Endothelial cell of umbilical vein (primary cell): ENCODE results near the gene MPEG1. TPM values are rescaled to one million over a fixed set of nuclear protein-coding genes. Genes with fewer than 3 reads are reported as not detected.

ENCODE experiments used
- BruUV-seq: library from RNA; stranded (reverse); fragments of 400-500 nt; replicated peaks from 2 replicates; lab custom pipeline; 2021; lab: Mats Ljungman, UMichigan
- CTCF ChIA-PET: fragments of 300-600, 350-600 bp; sonication (Branson Sonifier 250); formaldehyde crosslinking; loops from one replicate; lab custom pipeline; 2021; ENCODE audit warnings: antibody characterized with exemption, inconsistent platforms; lab: Charles Lee
- POLR2A ChIA-PET: fragments of 300-600, 350-600 bp; sonication (Branson Sonifier 250); formaldehyde crosslinking; loops from one replicate; lab custom pipeline; 2021; ENCODE audit warnings: antibody characterized with exemption, inconsistent platforms; lab: Charles Lee
- DNase-seq: peaks from one replicate; pipeline ENCODE4 v3.0.0-alpha.2; 2011; ENCODE audit warnings: low read depth, low spot score
- FAIRE-seq: peaks from 2 replicates; lab custom pipeline; 2011; peaks lifted over from hg19 to GRCh38; lab: Jason Lieb, UNC
- H2AFZ ChIP-seq: 2 replicates; pipeline ENCODE4 v1.6.0; 2012; ENCODE audit warnings: low read depth, low read length, control low read depth, inconsistent platforms
- H3K27ac ChIP-seq: 2 replicates; pipeline ENCODE4 v1.5.1; 2011; ENCODE audit warnings: low read depth, mild to moderate bottlenecking, control low read depth, low read length, moderate library complexity; ENCODE audit not compliant: insufficient read depth
- H3K27me3 ChIP-seq, 2 experiments: 2 replicates each; pipeline versions ENCODE4 v1.6.0 to v1.6.1; 2011; ENCODE audit warnings: low read length in 2 of 2, mixed read lengths in 1 of 2; ENCODE audit not compliant: control insufficient read depth in 2 of 2, insufficient read depth in 2 of 2
- H3K36me3 ChIP-seq, 2 experiments: 2 replicates in 1 of 2; 3 replicates in 1 of 2; pipeline ENCODE4 v1.5.1; 2011; ENCODE audit warnings: low read length in 2 of 2, mild to moderate bottlenecking in 1 of 2, moderate library complexity in 1 of 2; ENCODE audit not compliant: control insufficient read depth in 2 of 2, insufficient read depth in 2 of 2; ENCODE audit errors: extremely low read depth in 1 of 2
- H3K4me1 ChIP-seq: 3 replicates; pipeline ENCODE4 v1.5.1; 2011; ENCODE audit warnings: mild to moderate bottlenecking, low read length; ENCODE audit not compliant: control insufficient read depth, insufficient read depth; ENCODE audit errors: extremely low read depth
- H3K4me2 ChIP-seq: 2 replicates; pipeline ENCODE4 v1.6.1; 2011; ENCODE audit warnings: low read length, control low read depth, mixed read lengths; ENCODE audit not compliant: insufficient read depth
- H3K4me3 ChIP-seq, 3 experiments: fragments of 200-600 bp in 1 of 3; sonication (generic), shearing (Covaris generic) in 1 of 3; replicated peaks in 1 of 3; 2 replicates each; pipeline ENCODE4 v1.5.1; 2011 to 2016; ENCODE audit warnings: control low read depth in 3 of 3, low read length in 3 of 3, mild to moderate bottlenecking in 2 of 3, inconsistent platforms in 1 of 3, low read depth in 1 of 3, moderate library complexity in 1 of 3; ENCODE audit not compliant: insufficient read depth in 1 of 3
- H3K79me2 ChIP-seq: 2 replicates; pipeline ENCODE4 v1.6.0; 2012; ENCODE audit warnings: low read length, inconsistent platforms; ENCODE audit not compliant: control insufficient read depth, insufficient read depth
- H3K9ac ChIP-seq: replicated peaks from 2 replicates; pipeline ENCODE3; 2011; ENCODE audit warnings: low read length, control low read depth; ENCODE audit not compliant: insufficient read depth; ENCODE audit errors: extremely low read depth
- H3K9me1 ChIP-seq: replicated peaks from 3 replicates; pipeline ENCODE4 v1.6.0; 2011; ENCODE audit warnings: mild to moderate bottlenecking, low read length; ENCODE audit not compliant: control insufficient read depth, insufficient read depth; ENCODE audit errors: extremely low read depth
- H3K9me3 ChIP-seq: replicated peaks from 2 replicates; pipeline ENCODE4 v1.5.1; 2012; ENCODE audit warnings: low read length, inconsistent platforms; ENCODE audit not compliant: control insufficient read depth, insufficient read depth
- H4K20me1 ChIP-seq: replicated peaks from 2 replicates; pipeline ENCODE3; 2011; ENCODE audit warnings: mild to moderate bottlenecking, low read length; ENCODE audit not compliant: control insufficient read depth, insufficient read depth; ENCODE audit errors: extremely low read depth
- CTCF ChIP-seq, 2 donors: IDR thresholded peaks; 1 replicate in 1 of 2; 2 replicates in 1 of 2; pipeline ENCODE4 v1.5.1; 2011; ENCODE audit warnings: low read length in 2 of 2, mild to moderate bottlenecking in 2 of 2, moderate library complexity in 2 of 2, control low read depth in 1 of 2, inconsistent platforms in 1 of 2, low read depth in 1 of 2; ENCODE audit not compliant: insufficient read depth in 1 of 2; ENCODE audit errors: extremely low read depth in 1 of 2
- EZH2 ChIP-seq: IDR thresholded peaks from 2 replicates; pipeline ENCODE4 v1.6.1; 2012; ENCODE audit warnings: borderline replicate concordance, low read depth, mild to moderate bottlenecking, moderate library complexity, low read length, inconsistent platforms; ENCODE audit not compliant: severe bottlenecking
- FOS ChIP-seq: IDR thresholded peaks from 2 replicates; pipeline ENCODE4 v1.6.1; 2011; ENCODE audit warnings: mild to moderate bottlenecking, low read length, moderate library complexity, borderline replicate concordance; ENCODE audit not compliant: insufficient read depth
- GATA2 ChIP-seq: IDR thresholded peaks from 2 replicates; pipeline ENCODE4 v1.7.0; 2011; ENCODE audit warnings: low read depth, mild to moderate bottlenecking, moderate library complexity, mixed read lengths, low read length; ENCODE audit not compliant: insufficient read length, insufficient read depth
- JUN ChIP-seq: IDR thresholded peaks from 2 replicates; pipeline ENCODE4 v1.6.1; 2011; ENCODE audit warnings: borderline replicate concordance, low read depth; ENCODE audit not compliant: insufficient read length, insufficient read depth
- MYC ChIP-seq: IDR thresholded peaks from one replicate; pipeline ENCODE4 v1.6.1; 2011; ENCODE audit warnings: mild to moderate bottlenecking, low read depth, low read length
- POLR2A ChIP-seq: IDR thresholded peaks from 2 replicates; pipeline ENCODE4 v1.6.1; 2012; ENCODE audit warnings: low read depth, mild to moderate bottlenecking, control low read depth, low read length
- dilution Hi-C: fragments of 300-500 bp; cut with MboI; formaldehyde crosslinking; loops from one replicate; pipeline ENCODE4 v1.15.0; 2019; ENCODE audit warnings: low sequenced_read_pairs; ENCODE audit not compliant: extremely low pct_ligation_motif_present
- intact Hi-C: fragments of 100-400 bp; cut with micrococcal nuclease; formaldehyde crosslinking; loops from one replicate; pipeline ENCODE4 v1.10.0; 2022
- polyA plus RNA-seq, 4 experiments: library from polyadenylated mRNA; depleted of rRNA in 3 of 4; stranded (reverse) in 3 of 4; unstranded in 1 of 4; fragments of >200 nt; gene quantifications; 2 replicates each; pipeline versions ENCODE4 v1.2.1 to v1.2.3, GENCODE V29; 2011 to 2012; ENCODE audit warnings: missing spikeins in 1 of 4
- total RNA-seq: library from RNA; stranded (reverse); gene quantifications from 2 replicates; pipeline ENCODE4 v1.2.3, GENCODE V29; 2021

The MPEG1 gene
- total and polyA plus RNA-seq, 2 donors (not counting 3 experiments of a cell fraction or from before 2014, with no cell fraction given) = not detected

GRCh38 chr11:59224351-59224928, 11.7 kb upstream of the MPEG1 start:
- H3K4me2 ChIP-seq = no peak overlapping the region
- H3K27ac ChIP-seq = no peak overlapping the region
- no peaks in the 10 kb centered on the region for H3K9me3 ChIP-seq
- FAIRE-seq = no peak
- POLR2A ChIA-PET = no interaction called here
- DNase-seq = peak; percentile 25
- no peaks in the 10 kb centered on the region for H3K79me2 ChIP-seq
- no peaks in the 10 kb centered on the region for H3K4me1 ChIP-seq
- intact Hi-C loops (no loop called here), dilution Hi-C loops (no loop called here)
- no peaks in the 10 kb centered on the region for H3K9me1 ChIP-seq
- no peaks in the 10 kb centered on the region for H3K36me3 ChIP-seq
- no peak overlapping the region for H3K9ac ChIP-seq
- no peaks in the 10 kb centered on the region for H3K27me3 ChIP-seq
- H2AFZ ChIP-seq = no peak overlapping the region
- TF ChIP-seq FOS = no peak
- TF ChIP-seq MYC = no peak
- TF ChIP-seq EZH2 = no peak
- no peak for TF ChIP-seq CTCF (IDR thresholded peaks at IDR 0.05; ENCODE audit: extremely low read depth in 1 of 2, insufficient read depth in 1 of 2, low read depth in 1 of 2, low read length in 2 of 2)
- no peak for TF ChIP-seq GATA2
- TF ChIP-seq POLR2A = no peak
- no peak for TF ChIP-seq JUN
- H4K20me1 ChIP-seq = no peaks in the 10 kb centered on the region
- BruUV-seq = no TSS peak
- CTCF ChIA-PET = interaction anchor here (1.0 to 2.8 kb wide), 4 partner anchors 23 to 54 kb away, joined by 3 to 11 read pairs (median 4); partner anchors contain the start of gene DTX4
- no peak overlapping the region for H3K4me3 ChIP-seq
